Panc1 (cell line): Measurements from ENCODE around the gene GPR25. TPM values are rescaled to one million over a fixed set of nuclear protein-coding genes. Genes with fewer than 3 reads are reported as not detected.

Experiments
- ATAC-seq: fragments of 200-7000 bp; cut with Tn5 transposase; 2 replicates; pipeline ENCODE4 v1.9.1; 2020; ENCODE audit warnings: mild to moderate bottlenecking, moderate library complexity
- BruUV-seq: library from RNA; stranded (reverse); fragments of 400-500 nt; replicated peaks from 2 replicates; lab custom pipeline; 2021; lab: Mats Ljungman, UMichigan
- CTCF ChIA-PET: fragments of 300-600 bp; sonication (Branson Sonifier 250); formaldehyde crosslinking; loops from one replicate; lab custom pipeline; 2022; ENCODE audit warnings: antibody characterized with exemption; lab: Charles Lee
- POLR2A ChIA-PET: fragments of 300-600 bp; sonication (Branson Sonifier 250); formaldehyde crosslinking; loops from one replicate; lab custom pipeline; 2022; ENCODE audit warnings: antibody characterized with exemption; lab: Charles Lee
- DNase-seq: peaks from one replicate; pipeline ENCODE4 v3.0.0-alpha.2; 2010; ENCODE audit warnings: low read depth, low spot score
- H3K27ac ChIP-seq: 2 replicates; pipeline ENCODE4 v1.5.1; 2011; ENCODE audit warnings: mild to moderate bottlenecking, low read length, inconsistent platforms
- H3K27me3 ChIP-seq: fragments of 200-500 bp; sonication (Bioruptor generic); 2 replicates; pipeline ENCODE4 v1.6.0; 2014; ENCODE audit warnings: low read length, inconsistent platforms; ENCODE audit not compliant: control insufficient read depth, insufficient read depth
- H3K36me3 ChIP-seq: fragments of 200-500 bp; sonication (Bioruptor generic); 2 replicates; pipeline ENCODE4 v1.5.1; 2014; ENCODE audit warnings: inconsistent platforms, mild to moderate bottlenecking, low read length, moderate library complexity; ENCODE audit not compliant: control insufficient read depth, insufficient read depth
- H3K4me1 ChIP-seq: 2 replicates; pipeline ENCODE4 v1.5.1; 2011; ENCODE audit warnings: inconsistent platforms, mild to moderate bottlenecking, low read length, moderate library complexity; ENCODE audit not compliant: control insufficient read depth, insufficient read depth
- H3K4me3 ChIP-seq, 2 experiments: 2 replicates each; pipeline ENCODE4 v1.5.1; 2011 to 2012; ENCODE audit warnings: low read depth in 2 of 2, low read length in 2 of 2, mild to moderate bottlenecking in 2 of 2, inconsistent platforms in 1 of 2, moderate library complexity in 1 of 2
- H3K9me3 ChIP-seq: fragments of 200-500 bp; sonication (Bioruptor generic); 2 replicates; pipeline ENCODE4 v1.5.1; 2014; ENCODE audit warnings: low read depth, mild to moderate bottlenecking, inconsistent platforms, low read length, moderate library complexity; ENCODE audit not compliant: control insufficient read depth, insufficient read depth
- POLR2AphosphoS5 ChIP-seq: IDR thresholded peaks from 2 replicates; pipeline ENCODE4 v1.6.1; 2012; ENCODE audit warnings: mild to moderate bottlenecking, low read depth, low read length, moderate library complexity
- SIN3A ChIP-seq: IDR thresholded peaks from 2 replicates; pipeline ENCODE4 v1.6.1; 2012; ENCODE audit warnings: low read depth, mild to moderate bottlenecking, low read length, moderate library complexity, borderline replicate concordance; ENCODE audit not compliant: insufficient read depth
- TCF7L2 ChIP-seq: IDR thresholded peaks from 2 replicates; pipeline ENCODE4 v1.6.1; 2011; ENCODE audit warnings: mild to moderate bottlenecking, low read depth, low read length, inconsistent platforms
- in situ Hi-C: cut with HindIII; loops from 2 replicates; pipeline ENCODE4 v1.10.0; 2016; ENCODE audit warnings: low sequenced_read_pairs, low pct_unique_long_range_greater_than_20kb
- intact Hi-C: fragments of 100-400 bp; cut with micrococcal nuclease; formaldehyde crosslinking; loops from one replicate; pipeline ENCODE4 v1.10.0; 2022; ENCODE audit not compliant: unreplicated experiment
- total RNA-seq: library from RNA; stranded (reverse); gene quantifications from one replicate; pipeline ENCODE4 v1.2.1, GENCODE V29; 2021; ENCODE audit not compliant: unreplicated experiment
- TF ChIP-seq, protein P1 (sequence below): fragments of 450-650 bp; IDR thresholded peaks from 2 replicates; pipeline ENCODE4 v1.5.1; 2017; ENCODE audit warnings: mild to moderate bottlenecking
- TF ChIP-seq, protein P2 (sequence below), 2 experiments: IDR thresholded peaks; 2 replicates each; pipeline ENCODE4 v1.6.1; 2011 to 2012; ENCODE audit warnings: low read depth in 2 of 2, control low read depth in 1 of 2, low read length in 1 of 2, mild to moderate bottlenecking in 1 of 2, moderate library complexity in 1 of 2; ENCODE audit not compliant: insufficient read depth in 1 of 2

GPR25 gene
- total RNA-seq, 1 experiment from 2014 or later = not detected

DNA sequence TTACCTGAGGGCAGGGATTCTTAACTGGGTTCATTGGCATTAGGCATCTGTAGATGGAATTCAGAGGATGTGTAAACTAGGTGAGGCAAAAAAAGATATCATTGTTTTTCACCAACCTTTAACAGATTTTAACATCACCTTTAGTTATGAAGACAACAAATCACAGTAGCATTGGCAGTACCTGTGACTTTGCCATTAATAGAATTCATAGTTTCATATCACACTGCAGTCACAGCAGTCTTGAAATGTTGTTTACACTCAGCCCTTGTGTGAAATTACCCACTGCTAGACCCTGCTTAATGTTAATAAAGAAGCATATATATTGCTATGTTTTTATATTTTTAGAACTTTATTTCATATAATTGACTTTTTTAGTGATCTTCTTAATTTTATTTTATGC lies 20.2 kb downstream of the GPR25 start:
- Histone ChIP-seq H3K27me3 (no peaks in the 10 kb centered on the region), H3K4me1 (peaks cover 24% of the 10 kb centered on the region), H3K27ac (no peak overlapping the region), H3K36me3 (no peaks in the 10 kb centered on the region), H3K9me3 (no peaks in the 10 kb centered on the region), H3K4me3 (no peak overlapping the region)
- intact Hi-C loops (no loop called here), in situ Hi-C loops (no loop called here)
- POLR2A ChIA-PET = no interaction called here
- TF ChIP-seq, protein P1, sequence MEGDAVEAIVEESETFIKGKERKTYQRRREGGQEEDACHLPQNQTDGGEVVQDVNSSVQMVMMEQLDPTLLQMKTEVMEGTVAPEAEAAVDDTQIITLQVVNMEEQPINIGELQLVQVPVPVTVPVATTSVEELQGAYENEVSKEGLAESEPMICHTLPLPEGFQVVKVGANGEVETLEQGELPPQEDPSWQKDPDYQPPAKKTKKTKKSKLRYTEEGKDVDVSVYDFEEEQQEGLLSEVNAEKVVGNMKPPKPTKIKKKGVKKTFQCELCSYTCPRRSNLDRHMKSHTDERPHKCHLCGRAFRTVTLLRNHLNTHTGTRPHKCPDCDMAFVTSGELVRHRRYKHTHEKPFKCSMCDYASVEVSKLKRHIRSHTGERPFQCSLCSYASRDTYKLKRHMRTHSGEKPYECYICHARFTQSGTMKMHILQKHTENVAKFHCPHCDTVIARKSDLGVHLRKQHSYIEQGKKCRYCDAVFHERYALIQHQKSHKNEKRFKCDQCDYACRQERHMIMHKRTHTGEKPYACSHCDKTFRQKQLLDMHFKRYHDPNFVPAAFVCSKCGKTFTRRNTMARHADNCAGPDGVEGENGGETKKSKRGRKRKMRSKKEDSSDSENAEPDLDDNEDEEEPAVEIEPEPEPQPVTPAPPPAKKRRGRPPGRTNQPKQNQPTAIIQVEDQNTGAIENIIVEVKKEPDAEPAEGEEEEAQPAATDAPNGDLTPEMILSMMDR = no peak
- TF ChIP-seq, protein P2, sequence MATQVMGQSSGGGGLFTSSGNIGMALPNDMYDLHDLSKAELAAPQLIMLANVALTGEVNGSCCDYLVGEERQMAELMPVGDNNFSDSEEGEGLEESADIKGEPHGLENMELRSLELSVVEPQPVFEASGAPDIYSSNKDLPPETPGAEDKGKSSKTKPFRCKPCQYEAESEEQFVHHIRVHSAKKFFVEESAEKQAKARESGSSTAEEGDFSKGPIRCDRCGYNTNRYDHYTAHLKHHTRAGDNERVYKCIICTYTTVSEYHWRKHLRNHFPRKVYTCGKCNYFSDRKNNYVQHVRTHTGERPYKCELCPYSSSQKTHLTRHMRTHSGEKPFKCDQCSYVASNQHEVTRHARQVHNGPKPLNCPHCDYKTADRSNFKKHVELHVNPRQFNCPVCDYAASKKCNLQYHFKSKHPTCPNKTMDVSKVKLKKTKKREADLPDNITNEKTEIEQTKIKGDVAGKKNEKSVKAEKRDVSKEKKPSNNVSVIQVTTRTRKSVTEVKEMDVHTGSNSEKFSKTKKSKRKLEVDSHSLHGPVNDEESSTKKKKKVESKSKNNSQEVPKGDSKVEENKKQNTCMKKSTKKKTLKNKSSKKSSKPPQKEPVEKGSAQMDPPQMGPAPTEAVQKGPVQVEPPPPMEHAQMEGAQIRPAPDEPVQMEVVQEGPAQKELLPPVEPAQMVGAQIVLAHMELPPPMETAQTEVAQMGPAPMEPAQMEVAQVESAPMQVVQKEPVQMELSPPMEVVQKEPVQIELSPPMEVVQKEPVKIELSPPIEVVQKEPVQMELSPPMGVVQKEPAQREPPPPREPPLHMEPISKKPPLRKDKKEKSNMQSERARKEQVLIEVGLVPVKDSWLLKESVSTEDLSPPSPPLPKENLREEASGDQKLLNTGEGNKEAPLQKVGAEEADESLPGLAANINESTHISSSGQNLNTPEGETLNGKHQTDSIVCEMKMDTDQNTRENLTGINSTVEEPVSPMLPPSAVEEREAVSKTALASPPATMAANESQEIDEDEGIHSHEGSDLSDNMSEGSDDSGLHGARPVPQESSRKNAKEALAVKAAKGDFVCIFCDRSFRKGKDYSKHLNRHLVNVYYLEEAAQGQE (IDR thresholded peaks at IDR 0.05; ENCODE audit: insufficient read depth in 1 of 2, low read depth in 2 of 2, low read length in 1 of 2) = no peak
- TF ChIP-seq POLR2AphosphoS5 (no peak), SIN3A (no peak), TCF7L2 (no peak)
- CTCF ChIA-PET = no interaction called here
- BruUV-seq = TSS peak; percentile 64
- DNase-seq (no peak), ATAC-seq (no peak)

DNA sequence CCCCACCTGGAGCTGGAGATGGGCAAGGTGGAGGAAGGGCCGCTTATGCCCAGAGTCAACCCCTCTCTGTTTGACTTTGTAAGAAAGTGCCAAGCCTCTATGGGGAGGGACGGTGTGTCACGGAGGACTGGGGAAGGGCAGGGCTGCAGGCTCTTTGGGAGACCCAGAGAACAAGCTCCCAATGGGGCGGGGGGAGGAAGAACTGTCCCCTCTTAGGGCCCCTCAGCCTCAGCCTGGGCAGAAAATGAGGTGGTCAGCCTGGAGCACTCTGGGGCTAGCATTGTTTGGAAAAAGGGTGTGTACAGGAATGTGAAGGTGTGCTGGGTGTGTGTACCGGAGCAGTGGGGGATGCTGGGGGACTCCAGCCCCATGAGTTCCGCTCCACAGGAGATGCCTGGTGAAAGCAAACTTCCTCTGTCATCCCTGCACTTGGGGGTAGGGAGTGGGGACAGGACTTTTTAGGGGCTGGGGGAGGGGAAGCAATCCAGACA lies 20.7 kb downstream of the GPR25 start:
- no peak overlapping the region for H3K4me3 ChIP-seq
- no peaks in the 10 kb centered on the region for H3K27me3 ChIP-seq
- DNase-seq = no peak
- ChIA-PET CTCF (no interaction called here), POLR2A (no interaction called here)
- H3K9me3 ChIP-seq = no peaks in the 10 kb centered on the region
- H3K4me1 ChIP-seq = peaks cover 26% of the 10 kb centered on the region
- no peaks in the 10 kb centered on the region for H3K36me3 ChIP-seq
- BruUV-seq = no TSS peak
- peak overlapping the region; percentile 17; the same call in 1 of the 2 replicates for H3K27ac ChIP-seq
- ATAC-seq = no peak
- in situ Hi-C loops = no loop called here
- TF ChIP-seq POLR2AphosphoS5 = no peak
- intact Hi-C loops = no loop called here

DNA sequence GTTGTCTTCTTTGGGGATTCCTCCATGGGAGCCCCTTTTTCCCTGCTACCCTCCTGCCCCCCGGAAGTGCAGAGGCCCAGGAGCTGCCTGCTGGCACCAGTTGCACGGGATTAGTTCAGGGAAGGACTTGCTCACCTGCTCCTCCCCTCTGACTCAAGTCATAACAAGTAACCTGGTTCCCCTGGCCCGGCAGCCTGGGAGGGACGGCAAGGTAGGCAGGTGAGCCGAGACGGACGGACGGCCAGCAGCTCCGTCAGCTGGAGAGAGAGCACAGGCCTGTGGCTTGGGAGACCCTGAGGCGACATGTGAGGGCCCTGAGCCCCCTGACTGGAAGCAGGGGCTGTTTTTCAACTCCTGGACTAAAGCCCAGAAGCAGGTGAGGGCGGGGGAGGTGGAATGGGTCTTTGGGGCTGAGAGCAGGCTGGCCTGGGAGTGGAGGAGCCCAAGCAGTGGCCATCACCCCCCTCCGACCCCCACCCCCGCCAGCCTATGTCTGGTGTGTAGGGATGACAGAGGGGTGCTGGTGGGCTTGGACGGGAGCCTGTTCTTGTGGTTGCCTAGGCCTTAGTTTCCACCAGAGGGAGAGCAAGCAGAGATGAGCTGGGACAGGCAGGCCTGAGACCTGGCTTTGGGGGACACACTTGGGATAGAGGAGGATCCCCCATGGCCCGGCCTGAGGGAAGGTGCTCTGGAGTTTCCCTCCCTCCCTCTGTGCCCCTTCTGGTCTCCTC lies 22.1 kb downstream of the GPR25 start, which contains the start of gene INAVA:
Gene INAVA, plus strand, starts transcription at position 189 of the 731 bp plus-strand sequence. CDS start 3,501 bp downstream, outside the sequence.
- in situ Hi-C loops (no loop called here), intact Hi-C loops (no loop called here)
- ATAC-seq = no peak
- H3K36me3 ChIP-seq = no peaks in the 10 kb centered on the region
- no peak within 1 kb of the TSS for H3K4me3 ChIP-seq
- peaks cover 27% of the 10 kb centered on the region for H3K4me1 ChIP-seq
- no peak within 1 kb of the TSS for H3K27ac ChIP-seq
- H3K27me3 ChIP-seq = no peaks in the 10 kb centered on the region
- no peak for DNase-seq
- ChIA-PET POLR2A (no interaction called here), CTCF (interaction anchor here (0.5 to 0.6 kb wide), 4 partner anchors 10 to 189 kb away, joined by 3 to 6 read pairs (median 5); no protein-coding TSS in a partner anchor)
- BruUV-seq = no TSS peak
- TF ChIP-seq POLR2AphosphoS5 (no peak), TCF7L2 (no peak), SIN3A (no peak)
- TF ChIP-seq, protein P2 (IDR thresholded peaks at IDR 0.05; ENCODE audit: insufficient read depth in 1 of 2, low read depth in 2 of 2, low read length in 1 of 2) = no peak
- TF ChIP-seq, protein P1 = no peak
- no peaks in the 10 kb centered on the region for H3K9me3 ChIP-seq
